CD4-positive, alpha-beta T cell treated with Interleukin-15 for 1 hour (primary cell): ENCODE data around the gene PHF21A.
"Not testable (repeated sequence)": the region's sequence is repeated elsewhere in the genome, so short reads cannot be mapped to it uniquely, and the experiment has no call there.

ENCODE experiments used
- DNase-seq: peaks from one replicate; pipeline ENCODE4 v3.0.0-alpha.2; 2020

PHF21A gene

DNA sequence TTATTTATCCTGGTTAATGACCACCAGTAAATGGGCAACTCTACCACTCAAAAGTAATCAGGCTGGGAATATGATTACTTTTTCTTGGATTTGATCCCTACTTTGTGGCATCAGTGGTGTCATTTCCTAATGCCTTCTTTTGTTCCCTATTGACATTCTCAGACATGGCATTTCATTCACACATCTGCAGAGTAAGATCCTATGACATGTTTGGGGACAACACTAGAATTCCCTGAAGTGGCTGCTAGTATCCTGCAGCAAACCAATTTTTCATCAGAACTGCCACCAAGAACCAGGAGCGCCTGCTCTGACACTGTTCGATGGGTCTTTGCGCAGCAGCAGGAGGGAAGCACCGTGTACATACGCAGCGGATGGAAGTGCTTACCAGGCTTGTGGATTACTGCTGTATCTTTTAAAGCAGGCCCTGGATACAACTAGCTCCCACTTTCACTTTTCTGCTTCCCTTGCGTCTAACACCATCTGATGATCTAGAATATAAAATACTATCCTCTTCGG is 101.1 kb downstream of the PHF21A start:
- DNase-seq = no peak

DNA sequence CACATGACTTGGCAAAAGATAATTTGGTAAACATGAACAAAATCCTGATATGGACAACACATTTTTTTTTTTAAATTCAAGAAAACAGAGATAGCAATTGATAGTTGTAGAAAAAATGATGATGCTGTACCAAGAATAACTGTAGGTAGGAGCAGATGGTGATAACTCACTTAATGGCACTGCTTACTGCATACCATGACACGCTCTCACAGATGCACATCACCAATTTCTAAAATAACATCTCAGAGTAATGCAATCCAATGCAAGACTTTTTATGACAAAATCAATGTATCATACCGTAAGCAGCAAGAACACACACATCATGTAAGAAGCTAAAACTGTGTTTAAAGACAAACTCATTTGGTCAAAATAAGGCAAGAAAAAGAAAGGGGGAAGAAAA is 102.6 kb downstream of the PHF21A start:
- no peak for DNase-seq

DNA sequence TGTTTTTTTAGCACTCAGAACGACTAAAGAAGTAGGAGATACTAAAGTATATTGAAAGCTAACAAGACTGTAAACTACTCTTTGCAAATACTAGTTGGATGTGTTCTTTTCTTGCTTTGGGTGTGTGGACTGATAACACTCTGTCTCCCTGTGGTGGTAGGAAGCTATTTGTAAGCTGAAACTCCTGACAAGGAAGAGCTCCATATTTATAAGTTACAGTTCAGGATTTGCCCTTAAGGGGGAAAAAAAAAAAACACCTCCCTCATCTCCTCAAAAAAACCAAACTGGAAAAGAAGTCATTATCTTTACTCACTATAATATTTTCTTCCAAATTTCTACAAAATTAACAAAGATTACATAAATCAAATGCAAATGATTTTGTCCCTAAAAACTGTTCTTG is 103.9 kb downstream of the PHF21A start:
- DNase-seq = no peak

DNA sequence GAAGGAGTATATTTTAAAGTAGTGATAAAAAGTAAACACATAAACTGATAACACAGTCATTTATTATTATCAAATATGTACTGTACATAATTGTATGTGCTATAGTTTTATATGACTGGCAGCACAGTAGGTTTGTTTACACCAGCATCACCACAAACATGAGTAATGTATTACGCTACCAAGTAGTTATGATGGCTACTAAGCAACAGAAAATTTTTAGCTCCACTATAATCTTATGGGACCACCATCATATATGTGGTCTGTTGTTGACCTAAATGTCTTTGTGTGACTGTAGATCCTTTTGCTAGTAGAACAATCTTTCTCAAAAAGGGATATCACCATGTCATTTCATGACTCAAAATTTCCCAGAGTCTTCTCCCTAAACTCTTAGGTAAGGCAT is 105.3 kb downstream of the PHF21A start:
- DNase-seq = no peak

DNA sequence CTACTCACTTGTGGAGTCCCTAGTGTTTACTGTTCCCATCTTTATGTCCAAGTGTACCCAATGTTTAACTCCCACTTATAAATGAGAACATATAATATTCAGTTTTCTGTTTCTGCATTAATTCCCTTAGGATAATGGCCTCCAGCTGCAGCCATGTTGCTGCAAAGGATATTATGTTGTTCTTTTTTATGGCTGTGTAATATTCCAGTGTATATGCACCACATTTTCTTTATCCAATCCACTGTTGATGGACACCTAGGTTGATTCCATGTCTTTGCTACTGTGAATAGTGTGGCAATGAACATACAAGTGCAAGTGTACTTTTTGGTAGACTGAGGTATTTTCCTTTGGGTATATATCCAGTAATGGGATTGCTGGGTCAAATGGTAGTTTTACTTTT is 107.1 kb downstream of the PHF21A start:
- not testable (repeated sequence) for DNase-seq

DNA sequence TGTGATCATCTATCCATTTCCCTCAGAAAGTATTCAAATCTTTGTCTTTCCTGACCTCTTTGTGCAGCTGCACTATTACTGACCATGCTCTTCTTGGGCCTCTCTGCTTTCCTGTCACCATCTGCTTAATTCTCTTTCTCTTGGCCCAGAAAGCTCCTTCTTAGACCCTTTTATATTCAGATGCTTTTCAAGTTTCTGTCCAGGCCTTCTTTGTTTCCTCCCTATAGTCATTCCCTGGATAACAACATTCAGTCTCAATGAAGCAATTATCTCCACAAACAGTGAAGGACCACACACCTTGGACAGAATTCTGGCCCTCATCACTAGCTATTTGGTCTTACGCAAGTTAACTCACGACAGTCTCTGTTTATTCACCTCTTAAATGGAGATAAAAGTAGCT is 109.1 kb downstream of the PHF21A start:
- DNase-seq = no peak

DNA sequence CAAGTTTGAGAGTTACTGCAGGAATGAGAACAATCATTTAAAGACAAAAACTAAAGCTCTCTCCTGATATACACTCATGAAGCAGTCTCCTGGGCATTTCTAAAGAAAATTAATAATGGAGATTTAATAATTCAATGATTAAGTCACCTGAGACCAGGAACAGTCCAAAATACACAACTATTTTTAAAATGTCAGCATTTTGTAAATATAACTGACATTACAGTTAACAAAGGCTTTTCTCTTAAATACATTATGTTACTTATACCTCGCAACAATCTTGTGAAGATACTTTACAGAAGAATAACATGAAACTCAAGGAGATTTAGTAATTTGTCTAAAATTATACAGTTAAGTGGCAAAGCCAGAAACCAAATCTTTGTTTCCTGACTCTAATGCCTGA is 111.2 kb downstream of the PHF21A start:
- no peak for DNase-seq

DNA sequence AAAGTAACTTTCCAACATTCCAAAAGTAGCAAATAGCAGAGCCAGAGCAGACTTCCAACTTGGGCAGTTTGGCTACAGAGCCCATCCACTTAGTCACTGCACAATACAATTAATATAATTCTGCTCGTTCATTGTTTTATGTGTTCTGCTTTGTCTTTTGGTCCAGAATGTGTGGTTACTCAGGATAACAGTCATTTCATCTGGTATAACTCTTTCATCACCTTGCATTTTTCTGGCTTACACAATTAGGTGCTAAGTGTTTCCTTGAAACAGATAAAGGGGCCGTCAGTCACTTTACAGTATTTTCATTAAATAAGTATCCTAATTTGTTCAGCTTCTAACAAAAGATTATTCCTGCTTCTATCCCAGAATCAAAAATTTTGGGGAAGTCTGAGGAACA is 111.6 kb downstream of the PHF21A start:
- no peak for DNase-seq

DNA sequence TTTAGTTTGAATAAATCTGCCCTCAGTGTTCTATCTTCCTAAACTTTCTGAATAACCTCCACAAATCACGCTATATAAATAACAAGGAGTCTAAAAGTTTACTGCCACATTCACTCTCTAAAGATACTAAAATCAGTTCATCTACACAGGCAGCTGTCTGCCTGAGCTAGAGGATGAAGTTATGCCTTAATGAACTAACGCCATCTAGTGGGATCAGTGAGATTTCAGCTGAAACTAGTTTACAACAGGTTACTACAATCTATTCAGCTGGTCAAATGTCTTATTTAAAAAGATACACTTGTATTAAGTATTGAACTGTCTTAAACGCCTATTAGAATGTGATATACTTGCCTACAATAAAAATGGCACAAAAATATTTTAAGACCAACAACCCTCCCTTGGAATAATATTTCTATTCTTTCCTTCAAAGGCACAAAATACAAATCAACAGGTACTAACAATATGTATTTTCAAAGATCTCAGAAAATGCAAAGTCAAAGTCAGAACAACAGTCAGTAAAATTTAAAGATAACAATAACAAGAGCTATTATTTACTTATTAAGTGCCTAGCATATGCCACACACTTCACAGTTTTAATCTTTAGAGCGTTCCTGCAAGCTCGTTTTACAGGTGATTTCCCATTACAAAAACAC is 114.7 kb downstream of the PHF21A start:
- peak; percentile 30 for DNase-seq

DNA sequence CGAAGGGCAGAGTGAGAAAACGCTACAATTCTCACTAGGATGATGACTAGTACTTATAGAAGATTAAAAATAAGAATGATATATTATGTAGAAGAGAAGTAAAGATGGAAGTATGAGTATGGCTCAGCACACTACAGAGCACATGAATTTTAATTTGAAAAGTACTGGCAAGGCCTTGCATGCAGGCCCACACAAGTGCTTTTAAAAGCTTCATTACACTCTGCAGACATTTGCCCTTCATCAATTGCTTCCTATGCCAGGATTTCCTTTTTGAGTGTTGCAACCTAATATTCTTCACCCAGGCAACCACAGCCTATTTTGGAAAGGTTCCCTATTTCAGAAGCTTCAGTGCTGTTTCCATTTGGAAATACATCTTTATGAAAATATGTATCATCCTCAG is 117.7 kb downstream of the PHF21A start:
- no peak for DNase-seq

DNA sequence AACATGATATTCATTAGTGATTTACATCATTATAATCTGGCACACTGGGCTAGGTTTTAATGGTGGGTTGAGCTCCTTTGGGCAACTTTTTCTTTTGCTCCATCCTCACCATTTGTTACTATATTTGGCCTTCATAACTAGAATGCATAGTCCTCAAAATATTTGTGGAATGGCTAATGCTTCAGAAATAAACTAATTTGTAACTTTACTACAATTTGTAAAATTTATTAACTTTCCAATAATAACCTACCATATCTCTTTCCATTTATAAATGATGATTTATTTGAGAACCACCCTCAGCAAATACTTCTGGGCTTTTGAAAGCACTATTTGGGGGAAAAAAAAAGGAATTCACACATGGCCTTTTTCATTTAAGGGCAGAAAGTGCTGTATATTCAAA is 119.1 kb downstream of the PHF21A start:
- DNase-seq = no peak

DNA sequence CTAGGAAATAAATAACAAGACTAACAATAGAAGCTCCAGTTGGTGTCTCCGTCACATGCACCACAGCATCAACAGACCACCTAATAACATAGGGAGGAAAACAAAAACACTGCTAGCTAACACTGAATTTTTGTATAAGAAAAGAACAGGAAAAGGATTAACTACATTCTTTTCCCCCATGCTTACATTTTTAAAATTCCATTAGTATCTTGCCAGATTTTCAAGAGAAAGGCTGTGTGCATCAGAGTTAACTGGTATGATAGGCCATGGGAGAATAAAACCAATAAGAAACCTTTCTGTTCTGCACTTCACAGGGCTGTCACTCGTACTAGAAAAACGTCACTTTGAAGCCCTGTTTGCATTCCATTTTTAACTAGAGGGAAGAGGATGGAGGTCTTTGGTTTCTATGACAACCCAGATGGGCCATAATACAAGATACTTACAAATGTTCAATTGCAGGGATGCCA is 119.8 kb downstream of the PHF21A start:
- no peak for DNase-seq

DNA sequence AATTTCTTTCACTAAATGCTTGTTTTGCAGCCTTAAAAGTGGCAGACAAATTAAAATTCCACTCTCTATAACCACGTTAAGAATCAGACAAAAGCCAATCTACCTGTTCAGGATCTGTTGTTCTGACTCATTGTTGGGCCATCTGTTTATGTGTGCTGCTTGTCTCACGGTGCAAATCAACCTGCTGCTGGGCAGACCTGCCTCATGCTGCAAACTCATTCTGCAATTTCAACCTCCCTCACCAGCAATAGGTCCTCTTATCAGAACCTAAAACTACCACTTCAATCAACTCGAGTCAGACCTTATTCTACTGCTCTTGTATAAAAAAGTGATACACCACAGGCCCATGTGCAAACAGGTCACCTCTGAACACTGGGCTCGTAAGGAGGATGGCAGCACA is 123.7 kb downstream of the PHF21A start:
- no peak for DNase-seq

DNA sequence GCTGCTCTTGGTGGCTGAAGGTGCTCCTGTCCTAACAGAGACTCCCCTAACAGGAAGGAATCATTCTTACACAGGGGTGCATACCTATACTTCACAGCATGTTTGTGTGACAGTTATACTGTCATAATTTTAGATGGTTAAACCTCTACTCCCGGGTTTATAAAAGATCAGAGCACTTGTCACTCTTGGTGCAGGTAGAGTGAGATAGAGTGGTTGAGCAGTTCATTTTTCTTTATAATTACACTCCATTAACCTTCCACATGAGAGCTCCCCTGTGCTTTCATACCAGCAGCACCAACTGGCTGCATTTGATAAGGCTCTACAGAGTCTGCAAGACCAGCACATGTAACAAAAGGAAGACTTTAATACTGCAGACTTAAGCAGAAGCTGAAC is 125.9 kb downstream of the PHF21A start:
- DNase-seq = no peak

DNA sequence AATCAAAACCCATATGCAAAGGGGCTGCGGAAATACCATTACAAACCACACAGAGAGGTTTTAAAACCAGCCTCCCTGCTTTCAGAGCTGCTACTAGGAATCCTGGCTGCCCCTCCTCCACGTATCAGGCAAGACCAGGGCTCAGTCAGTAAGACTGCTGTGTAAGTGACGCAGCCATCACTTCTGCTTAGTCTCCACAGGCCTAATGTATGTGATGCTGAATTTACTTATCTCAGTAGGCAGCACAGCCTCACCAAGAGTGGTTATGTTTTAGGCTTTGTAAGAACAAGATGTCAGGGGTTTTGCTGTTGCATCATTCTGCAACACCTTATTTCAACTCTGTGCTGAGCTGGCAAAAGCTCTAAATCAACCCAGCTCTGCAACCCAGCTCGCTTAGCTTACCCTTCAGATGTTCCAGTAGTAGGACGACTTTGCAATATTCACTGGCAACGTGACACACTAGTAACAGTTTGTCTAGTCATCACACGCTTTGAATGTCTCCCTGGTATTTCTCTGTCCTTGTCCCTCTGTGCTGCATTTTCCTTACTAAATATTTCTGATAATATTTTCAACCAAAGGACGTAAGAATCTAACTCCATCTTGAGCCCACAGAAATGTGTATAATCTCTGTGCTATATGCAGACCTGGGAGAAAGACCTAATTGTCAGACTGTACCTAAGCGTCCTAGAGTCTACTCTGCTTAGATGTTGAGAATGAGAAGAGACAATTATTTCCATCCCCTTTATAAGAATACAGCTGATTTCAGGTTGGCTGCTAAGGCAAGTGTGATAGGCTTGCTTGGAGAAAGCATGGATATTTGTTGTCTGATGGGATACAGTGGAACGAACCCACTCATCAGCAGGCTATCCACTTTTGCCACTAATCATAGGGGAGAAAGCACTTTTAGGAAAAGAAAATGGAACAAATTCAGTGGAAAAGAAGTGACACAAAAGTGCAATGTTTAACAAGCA is 126.6 kb downstream of the PHF21A start:
- DNase-seq = no peak

DNA sequence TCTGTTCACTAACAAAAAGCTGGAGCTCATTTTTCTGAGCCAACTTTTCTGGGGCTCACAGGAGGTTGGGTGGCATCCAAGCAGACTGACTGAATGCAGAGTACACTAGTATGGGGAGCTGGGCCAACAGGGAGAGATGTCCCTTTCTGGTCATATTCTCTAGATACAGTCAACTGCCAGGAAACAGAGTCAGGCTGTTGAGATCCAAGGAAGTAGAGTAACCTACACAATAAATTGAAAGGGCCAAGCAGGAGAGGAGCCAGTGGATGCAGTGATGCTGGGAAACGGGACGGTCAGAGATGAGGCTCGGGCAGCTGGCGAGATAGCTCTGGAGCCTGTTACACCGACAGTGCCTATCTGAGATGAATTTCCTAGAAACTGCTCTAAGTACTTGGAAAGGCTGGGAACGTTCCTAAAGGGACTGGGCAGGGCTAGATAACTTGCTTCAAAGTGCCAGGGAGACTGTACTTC is 127.7 kb downstream of the PHF21A start:
- DNase-seq = no peak

DNA sequence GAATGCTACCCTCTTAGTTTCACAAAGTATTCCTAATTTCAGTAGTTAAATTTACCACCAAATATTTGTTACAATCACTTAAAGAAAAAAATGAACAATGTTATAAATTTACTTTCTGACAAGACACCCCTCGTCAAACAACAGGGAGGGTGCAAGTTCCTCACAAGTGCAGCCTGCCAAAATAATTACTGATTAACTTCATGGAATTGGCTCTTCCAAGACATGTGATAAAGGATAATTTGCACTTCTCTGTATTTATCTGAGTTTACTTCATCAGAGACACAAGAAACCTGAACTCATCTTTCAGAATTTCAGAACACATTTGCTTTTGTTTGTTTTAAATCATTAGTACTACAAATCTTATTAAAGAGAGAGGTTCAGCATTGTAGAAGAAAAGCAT is 132.3 kb downstream of the PHF21A start:
- DNase-seq = no peak

DNA sequence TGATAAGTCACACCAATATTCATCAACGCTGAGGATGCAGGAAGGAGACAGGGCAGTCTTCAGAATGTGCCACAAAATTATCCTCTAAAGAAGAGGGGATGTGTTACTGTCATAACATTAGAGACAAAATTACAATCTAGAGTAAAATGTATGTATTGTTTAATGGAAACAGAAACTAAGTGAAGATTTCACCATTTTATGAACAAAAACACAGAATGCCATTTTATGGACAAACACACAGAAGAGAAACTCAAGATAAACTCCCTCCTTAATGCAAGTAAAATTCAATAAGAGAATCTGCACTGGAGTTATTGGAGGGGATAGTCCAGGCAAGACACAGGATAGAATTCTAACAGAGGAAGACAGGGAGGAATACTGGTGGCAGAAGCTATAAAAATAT is 136.0 kb downstream of the PHF21A start:
- DNase-seq = no peak

DNA sequence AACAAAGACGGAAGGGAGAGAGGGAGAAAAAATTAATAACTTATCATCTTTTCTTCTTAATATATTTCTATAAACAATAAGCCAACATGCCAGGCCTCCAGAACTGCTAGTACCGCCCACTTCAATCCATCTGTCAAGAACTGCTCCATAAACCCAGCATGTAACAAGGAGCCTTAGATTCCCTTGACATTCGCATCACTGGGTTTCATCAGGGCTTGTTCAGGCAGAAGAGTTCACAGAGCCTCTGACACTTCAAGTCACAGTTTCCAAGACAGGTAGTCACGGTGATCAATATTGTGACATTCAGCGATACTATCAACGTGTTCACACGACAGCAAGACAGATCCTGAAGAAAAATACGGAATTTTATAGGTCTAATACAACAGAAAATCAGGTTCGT is 137.1 kb downstream of the PHF21A start:
- no peak for DNase-seq

DNA sequence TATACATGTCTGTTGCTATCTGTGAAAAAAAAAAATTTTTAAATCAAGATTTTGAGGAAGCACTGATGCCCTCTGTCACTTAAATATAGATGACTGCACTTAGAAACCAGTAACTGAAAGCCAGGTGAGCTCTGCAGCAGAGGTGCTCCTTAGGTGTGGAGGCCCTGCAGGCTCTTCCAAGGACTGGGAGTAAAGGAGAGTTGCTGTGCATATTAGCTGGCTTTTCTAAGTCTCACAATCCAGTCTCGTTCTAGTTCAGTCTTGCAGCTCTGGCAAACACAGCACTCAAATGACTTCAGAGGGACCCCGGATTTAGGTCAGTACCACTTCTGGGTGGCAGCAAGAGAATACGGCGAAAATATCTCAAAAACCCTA is 137.8 kb downstream of the PHF21A start:
- DNase-seq = no peak

DNA sequence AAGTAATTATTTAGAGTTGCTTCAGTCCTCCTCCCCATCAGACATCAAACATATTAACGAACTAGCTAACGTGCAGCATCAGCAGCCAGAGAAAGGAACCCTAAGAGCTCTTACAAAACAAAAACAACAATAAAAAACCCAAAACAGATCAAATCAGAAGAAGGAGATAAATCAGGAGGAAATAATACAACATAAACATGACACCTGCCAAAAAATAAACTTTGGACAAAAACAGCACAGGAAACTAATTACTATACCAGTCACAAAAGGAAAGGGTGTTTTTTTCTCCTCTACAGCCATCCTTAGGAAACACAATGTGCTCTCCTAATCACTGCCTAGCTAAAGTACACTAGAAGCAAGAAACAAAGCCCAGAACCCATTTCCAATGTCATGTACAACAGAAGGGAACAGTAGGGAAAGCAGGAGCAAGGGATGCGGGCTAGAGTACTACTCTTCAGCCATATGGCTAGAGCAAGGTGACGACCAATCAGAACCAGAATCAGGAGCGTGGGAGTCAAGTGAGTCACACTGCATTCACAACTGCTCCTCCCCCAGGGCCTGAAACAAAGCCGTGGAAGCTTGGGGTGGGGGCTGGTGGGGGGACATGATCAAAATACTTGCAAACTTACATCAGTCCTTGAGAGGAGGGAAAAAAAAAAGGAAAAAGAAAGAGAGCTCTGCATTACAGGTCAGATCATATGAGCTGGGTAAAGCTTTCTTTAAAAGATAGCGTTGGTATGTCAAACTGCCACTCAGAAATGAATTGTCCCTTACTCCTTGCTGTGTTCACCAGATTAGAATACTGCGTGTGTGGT is 138.4 kb downstream of the PHF21A start:
- no peak for DNase-seq

DNA sequence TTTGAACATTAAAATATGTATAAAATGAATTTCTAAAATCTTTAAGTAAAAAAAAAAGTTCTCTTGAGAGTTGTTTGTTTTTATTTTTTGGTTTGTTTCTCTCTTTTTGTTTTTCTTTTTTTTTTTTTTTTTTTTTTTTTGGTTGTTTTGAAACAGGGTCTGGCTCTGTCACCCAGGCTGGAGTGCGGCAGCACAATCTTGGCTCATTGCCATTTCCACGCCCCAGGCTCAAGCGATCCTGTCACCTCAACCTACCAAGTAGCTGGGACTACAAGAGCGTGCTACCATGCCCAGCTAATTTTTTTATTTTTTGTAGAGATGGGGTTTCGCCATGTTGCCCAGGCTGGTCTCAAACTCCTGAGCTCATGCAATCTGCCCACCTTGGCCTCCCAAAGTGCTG is 139.4 kb downstream of the PHF21A start:
- DNase-seq = not testable (repeated sequence)

DNA sequence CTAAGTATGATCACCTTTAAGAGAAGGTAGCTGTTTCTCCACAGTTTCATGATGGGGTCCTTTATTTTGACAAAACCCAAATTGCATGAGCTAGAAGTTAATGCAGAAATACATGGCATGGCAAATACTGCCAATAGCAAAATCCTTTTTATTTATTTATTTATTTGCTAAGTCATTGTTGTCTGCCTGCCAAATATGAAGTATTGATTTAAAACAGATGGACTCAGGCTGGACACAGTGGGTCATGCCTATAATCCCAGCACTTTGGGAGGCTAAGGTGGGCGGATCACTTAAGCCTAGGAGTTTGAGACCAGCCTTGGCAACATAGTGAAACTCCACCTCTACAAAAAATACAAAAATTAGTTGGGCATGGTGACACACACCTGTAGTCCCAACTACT is 146.4 kb downstream of the PHF21A start:
- no peak for DNase-seq
